NCI-H748 (cell line): Measurements from ENCODE around the gene SH2D7.

Experiments
- DNase-seq: peaks from one replicate; lab custom pipeline; 2025; ENCODE audit not compliant: unreplicated experiment; lab: John Stamatoyannopoulos, UW

The SH2D7 gene

DNA sequence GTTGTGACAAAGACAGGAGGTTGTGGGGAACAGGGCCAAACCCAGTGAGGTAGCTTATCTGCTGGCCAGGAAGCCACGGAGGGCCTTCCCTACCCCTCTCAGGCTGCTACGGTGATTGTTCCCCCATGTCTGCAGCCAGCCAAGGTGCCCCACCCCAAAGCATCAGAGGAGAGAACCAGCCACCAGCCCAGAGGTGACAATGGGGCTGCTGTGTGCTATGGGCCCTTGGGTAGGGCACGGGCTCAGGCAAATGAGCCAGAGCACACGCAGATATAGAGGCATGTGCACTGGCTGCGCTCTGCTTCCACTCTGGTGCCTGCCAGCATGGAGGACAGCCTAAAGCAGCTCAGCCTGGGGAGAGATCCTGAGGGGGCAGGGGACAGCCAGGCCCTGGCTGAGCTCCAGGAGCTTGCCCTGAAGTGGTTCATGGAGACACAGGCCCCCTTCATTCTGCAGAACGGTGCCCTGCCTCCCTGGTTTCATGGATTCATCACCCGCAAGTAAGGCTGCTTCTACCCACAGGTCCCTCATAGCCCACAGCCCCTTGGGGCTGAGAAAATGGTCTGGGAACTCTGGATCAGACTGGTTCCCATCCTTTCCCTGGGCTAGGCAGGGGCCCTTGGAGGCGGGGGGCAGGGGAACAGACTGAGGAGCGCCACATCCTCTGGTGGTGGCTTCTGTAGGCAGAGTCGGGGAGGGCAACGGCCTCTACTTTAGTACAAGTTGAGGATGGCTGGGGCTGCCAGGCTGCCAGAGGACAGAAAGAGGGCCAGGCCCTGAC is at the start of gene SH2D7:
Gene SH2D7 (plus strand): TSS at position 301 of the 781 bp plus-strand sequence. CDS start 24 bp downstream, at position 325.
- no peak for DNase-seq

DNA sequence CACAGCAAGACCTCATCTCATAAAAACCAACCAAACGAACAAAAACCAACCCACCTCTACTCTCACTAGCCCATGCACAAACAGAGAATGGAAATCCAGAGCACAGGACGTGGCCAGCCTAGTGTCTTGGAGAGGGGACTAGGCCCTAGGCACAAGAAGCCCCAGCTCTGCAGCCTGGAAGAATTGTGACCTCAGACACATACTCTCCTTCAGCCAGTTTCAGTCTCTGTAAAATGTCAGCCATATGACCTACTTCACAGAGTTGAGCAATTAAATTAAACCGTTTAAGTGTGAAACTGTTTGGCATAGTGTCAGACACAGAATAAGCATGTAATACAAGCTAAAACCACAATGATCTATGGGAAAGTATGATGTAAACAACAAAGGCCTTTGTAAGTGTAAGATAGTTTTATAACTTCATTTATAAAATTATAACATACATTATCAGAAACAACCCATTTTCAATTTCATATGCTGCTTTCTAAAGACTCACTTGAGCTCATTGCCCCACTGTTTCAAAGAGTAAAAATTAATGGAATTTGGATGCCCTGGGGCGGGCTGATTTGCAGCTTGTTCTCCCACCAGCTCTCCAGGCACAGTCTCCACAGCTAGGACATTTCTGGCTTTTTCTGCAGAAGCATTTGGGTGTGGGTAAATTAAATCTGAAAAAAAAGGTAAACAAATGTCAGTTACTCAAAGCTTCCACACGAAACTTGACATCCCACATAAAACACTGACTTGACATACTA is 47.8 kb upstream of the SH2D7 start:
- no peak for DNase-seq

- no peak for DNase-seq
Observed at GRCh38 chr15:78045189-78045588, 47.2 kb upstream of the SH2D7 start.

- no peak for DNase-seq
Observed at GRCh38 chr15:78046796-78047341, 45.5 kb upstream of the SH2D7 start.

DNA sequence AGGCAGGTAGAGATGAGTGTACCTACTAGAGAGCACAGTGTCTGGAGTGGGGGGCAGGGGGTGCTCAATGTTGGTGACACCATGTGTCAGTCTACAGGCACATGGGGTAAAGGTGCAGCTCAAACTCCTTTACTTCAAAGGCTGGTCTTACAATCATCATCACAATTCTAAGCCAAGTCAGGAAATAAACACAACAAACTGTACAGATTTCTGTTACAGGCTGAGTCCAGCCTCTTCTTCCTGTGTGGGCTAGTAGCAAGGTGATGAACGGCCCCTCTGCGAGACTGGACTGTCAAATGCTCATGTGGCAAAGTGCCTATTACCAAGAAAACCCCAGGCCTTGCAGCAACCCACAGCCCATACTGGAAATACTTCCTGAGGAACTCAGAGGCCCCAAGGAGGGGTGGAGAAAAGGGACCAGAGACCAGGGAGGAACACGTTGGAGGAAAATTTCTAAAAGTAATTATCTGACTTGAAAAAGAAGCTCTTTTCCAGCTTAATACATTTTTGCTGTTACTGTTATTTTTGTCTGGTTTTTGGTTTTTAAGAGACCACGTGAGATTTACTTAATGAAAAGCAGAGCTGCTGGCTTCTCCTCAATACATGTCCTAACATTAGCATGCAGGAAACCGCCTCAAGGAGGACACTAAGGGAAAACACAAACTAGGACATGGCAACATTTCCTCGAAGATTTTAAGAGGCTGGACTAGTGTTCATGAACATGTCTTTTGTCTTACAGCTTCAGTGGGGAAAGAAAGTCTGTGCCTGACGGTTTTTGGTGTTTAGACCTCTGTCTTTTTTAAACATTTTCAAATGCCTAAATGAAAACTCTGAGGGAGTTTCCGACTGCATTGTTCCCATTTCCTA is 44.4 kb upstream of the SH2D7 start:
- no peak for DNase-seq

- no peak for DNase-seq
Observed at GRCh38 chr15:78048628-78048920, 43.8 kb upstream of the SH2D7 start.

DNA sequence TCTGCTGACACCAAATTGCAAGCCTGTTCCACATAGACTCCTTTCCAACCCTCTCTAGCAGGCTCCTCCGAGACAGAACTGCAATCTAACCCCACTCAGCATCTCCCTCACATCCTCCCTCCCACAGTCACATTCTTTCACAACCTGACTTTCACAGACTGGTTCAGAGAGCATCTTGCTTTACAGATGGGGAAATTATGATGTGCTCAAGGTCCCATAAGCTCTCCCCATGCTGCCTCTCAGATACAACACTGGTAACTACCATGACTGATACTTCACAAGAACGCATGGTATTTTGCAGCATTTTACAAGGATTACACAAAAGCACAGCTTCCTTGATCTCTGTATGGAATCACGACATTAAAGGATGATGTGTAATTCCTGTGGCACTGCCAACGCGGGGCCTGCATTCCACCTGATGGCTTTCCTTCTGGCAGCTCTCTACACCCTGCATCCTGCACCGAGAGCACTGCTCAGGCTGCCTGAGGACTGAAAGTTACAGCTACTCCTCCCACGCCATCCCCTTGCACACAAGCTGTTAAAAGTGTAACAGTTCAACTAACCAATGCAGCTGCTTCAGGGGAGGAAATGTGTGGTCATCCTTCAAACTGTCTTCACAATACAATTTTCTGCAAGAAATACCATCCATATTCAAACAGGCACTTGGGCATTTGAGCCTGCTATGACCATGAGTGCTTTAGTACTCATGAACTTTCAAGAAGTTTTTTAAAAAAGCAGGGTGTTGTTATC is 42.5 kb upstream of the SH2D7 start:
- DNase-seq = no peak

- DNase-seq = no peak
Observed at GRCh38 chr15:78050441-78050809, 41.9 kb upstream of the SH2D7 start.

DNA sequence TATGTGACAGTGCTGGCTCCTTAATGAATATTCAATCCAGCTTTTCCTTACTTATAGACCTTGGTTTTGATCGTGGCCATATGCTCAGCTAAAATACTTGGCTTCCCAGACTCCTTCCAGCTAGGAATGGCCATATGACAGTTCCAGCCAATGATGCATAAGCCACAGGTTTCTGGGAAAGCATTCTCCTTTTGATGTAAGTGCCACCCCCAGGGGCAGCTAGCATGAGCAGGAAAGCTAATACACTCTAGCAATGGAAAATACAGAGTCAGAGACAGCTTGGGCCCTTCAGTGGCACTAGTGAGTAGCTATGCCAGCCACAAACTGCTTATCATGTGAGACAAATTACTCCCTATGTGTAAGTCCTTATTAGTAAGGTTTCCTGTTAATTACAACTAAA is 41.5 kb upstream of the SH2D7 start:
- DNase-seq = no peak

- no peak for DNase-seq
Observed at GRCh38 chr15:78051596-78051995, 40.8 kb upstream of the SH2D7 start.

- DNase-seq = no peak
Observed at GRCh38 chr15:78052001-78052401, 40.4 kb upstream of the SH2D7 start.

DNA sequence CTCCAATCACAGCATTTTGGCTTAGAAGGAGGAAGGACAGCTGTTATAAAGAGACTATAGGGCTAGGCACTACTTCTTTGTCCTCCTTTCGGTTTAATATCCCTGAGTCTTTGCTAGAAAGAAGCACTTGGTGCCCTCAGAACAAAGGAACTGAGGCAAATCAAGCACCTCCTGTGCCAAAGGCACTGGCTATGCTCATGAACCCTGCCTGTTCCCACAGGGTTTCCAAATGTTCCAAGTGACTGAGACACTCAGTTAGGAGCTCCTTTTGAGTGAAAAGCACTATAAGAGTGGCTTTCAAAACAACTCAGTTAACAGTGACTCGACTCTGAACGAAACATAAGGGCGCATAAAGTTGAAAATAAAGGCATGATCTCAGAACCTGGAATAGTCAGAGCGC is 39.8 kb upstream of the SH2D7 start:
- DNase-seq = no peak

DNA sequence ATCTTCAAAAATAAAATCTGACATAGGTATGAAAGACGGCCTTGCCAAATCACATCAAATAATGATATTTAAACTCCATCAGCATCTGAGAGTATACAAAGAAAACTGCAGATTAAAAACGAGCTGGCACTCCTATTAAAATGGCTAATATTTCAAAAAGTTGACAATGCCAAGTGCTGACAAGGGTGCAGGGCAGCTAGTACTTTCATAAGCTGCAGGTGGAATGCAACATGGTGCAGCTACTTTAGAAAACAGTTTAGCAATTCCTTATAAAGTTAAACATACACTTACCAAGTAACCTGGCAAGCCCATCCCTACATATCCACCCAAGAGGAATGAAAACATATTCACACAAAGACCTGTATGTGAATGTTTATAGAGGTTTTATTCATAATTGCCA is 37.8 kb upstream of the SH2D7 start:
- no peak for DNase-seq

GRCh38 chr15:78054966-78055365 is 37.4 kb upstream of the SH2D7 start:
- no peak for DNase-seq

DNA sequence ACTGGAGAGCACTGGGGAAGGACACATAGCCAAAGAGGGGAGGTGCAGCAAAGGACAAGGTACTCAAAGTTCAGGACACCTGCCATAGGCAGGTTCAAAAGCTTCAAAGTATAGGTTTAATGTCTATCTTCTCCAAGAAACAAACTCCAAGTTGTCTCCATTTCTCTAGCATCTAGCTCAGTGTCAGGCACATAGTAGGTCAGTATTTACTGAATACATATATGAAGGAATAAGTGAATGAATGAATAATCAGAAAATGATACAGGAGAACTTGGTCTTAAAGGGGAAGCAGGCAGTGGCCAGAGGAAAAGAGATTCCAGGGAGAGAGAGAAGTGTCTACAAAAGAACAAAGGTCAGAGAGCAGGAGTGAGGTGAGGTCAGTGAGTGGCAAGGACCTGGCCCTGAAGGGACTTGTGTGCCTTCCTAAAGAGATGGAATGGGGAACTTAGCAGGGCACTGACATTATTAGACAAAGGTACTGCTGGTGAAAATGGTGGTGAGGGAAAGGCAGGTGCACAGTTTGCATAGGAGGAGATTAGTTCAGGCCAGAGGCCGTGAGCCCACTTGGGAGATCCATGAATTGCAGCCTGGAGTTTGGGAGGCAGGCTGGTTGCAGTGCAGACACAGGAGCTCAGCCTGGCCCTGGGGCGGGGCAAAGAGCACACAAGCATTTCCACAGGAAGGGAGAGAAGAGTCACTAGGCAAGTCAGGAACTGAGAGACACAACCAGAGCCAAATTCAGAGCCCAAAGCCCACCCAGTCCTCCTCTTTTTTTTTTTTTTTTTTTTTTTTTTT is 36.2 kb upstream of the SH2D7 start:
- DNase-seq = no peak

- DNase-seq = no peak
Observed at GRCh38 chr15:78056714-78057269, 35.6 kb upstream of the SH2D7 start.

DNA sequence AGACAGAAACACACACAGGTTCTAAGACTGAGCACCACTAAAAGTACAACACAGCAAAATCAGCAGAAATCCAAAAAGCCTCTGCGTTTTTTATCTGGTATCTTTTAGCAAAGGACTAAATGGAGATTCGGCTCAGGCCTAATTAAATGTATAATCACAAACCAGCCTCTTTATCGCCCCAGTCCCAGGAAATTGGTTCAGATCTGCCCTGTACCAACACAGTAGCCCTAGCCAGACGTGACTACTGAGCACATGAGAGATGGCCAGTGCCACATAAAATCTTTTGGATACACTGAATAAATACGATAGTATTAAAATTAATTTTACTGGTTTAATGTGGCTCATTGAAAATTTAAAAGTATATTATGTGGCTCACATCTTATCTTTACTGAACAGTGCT is 34.6 kb upstream of the SH2D7 start:
- DNase-seq = no peak

DNA sequence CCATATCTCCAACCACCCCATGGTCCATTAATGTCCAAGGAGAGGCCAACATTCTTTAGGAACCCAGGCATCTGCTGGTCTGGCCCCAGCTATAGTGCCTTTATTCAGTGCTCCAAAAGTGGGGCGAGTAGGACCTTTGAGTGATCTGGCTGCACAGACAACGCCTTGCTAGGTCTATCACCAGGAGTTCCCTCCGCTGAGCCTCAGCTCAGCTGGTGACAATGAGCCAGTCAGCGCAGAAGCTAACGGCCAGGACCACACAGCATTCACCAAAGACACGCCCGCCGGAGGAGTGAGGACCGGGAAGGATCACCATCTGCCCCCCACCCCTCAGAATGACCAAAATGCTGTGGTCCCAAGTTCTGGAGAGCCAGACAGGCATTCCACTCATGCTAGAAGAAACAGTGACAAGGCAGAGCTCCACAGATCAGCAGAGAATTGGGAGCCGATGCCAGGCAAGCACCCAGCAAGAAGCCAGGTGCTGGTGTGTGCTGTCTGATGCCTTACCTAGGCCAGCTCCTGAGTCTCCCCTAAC is 33.9 kb upstream of the SH2D7 start:
- DNase-seq = no peak

GRCh38 chr15:78059110-78059839 is 33.1 kb upstream of the SH2D7 start:
- DNase-seq = no peak
